ENCODE data around the gene SCN8A. TPM values are rescaled to one million over a fixed set of nuclear protein-coding genes. Genes with fewer than 3 reads are reported as not detected.

Gene SCN8A
- total and polyA plus RNA-seq, 2 experiments from 2014 or later, result 4.6 to 23.9 TPM

DNA sequence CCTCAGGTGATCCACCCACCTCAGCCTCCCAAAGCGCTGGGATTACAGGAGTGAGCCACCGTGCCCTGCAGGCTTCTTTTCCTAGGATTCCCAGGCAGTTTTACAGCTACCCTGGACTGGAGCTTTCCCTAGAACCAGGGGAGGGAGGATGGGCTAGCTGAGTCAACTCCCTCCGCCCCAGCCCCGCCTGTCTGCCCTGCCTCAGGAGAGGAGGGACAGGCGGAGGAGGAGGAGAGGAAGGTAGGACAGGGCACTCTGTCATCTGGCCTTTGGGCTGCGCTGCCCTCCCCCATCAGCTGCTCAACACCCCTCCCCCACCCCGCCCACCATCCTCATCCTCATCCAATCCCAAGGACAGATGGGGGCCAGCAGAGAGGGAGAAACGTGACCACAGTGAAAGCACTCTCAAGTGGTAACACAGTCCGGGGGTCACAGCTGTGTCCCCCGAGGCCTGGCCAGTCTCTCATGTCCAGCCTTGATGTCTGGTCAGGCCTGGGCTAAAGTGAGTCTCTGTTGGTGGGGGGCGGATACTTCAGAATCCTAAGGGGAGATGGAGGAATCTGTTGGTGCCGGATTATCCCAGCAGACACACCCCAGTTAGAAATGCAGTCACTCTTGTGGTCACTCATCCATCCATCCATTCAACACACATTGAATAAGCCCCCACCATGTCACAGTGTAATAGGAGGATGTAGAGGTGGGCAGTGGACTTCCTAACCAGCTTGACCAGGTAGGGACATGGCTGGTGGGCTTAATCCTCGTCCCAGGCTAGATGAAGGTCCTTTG is 245.2 kb downstream of the SCN8A start:
- Histone ChIP-seq H3K79me2 (replicated peaks; ENCODE audit: insufficient read depth) (no peaks in the 10 kb centered on the region), H3K36me3 (ENCODE audit: insufficient read depth) (no peaks in the 10 kb centered on the region), H3K4me1 (ENCODE audit: insufficient read depth) (peaks cover 50% of the 10 kb centered on the region), H3K4me2 (peak overlapping the region; percentile 65), H3F3A (replicated peaks; ENCODE audit: low read depth) (0 out of 2 replicates have a peak, but pooled peaks cover 3% of the 10 kb centered on the region), H4K20me1 (replicated peaks; ENCODE audit: insufficient read depth) (no peaks in the 10 kb centered on the region; the same call in 1 of the 2 replicates), H2AFZ (no peak overlapping the region), H3K4me3 (no peak overlapping the region), H3K27me3 (ENCODE audit: insufficient read depth) (no peaks in the 10 kb centered on the region), H3K27ac (ENCODE audit: low read depth) (no peak overlapping the region), H3K9me2 (ENCODE audit: insufficient read depth) (0 out of 2 replicates have a peak, but pooled peaks cover 3% of the 10 kb centered on the region)
- no peak overlapping the region; the same call in 2 of the 3 replicates for H3K4me3 Mint-ChIP-seq
- DNase-seq (ENCODE audit: low spot score) (peak; percentile 57), ATAC-seq (peak; percentile 67)
- H3K27me3 Mint-ChIP-seq (ENCODE audit: insufficient read depth, low read depth, poor library complexity), result peaks cover 18% of the 10 kb centered on the region
- H3K27ac Mint-ChIP-seq, result no peak overlapping the region
- H3K9me3 Mint-ChIP-seq, result no peaks in the 10 kb centered on the region
- peaks cover 4% of the 10 kb centered on the region; the same call in 1 of the 3 replicates for H3K36me3 Mint-ChIP-seq (ENCODE audit: low read depth)
- peaks cover 67% of the 10 kb centered on the region for H3K4me1 Mint-ChIP-seq
- TF ChIP-seq, protein P1, sequence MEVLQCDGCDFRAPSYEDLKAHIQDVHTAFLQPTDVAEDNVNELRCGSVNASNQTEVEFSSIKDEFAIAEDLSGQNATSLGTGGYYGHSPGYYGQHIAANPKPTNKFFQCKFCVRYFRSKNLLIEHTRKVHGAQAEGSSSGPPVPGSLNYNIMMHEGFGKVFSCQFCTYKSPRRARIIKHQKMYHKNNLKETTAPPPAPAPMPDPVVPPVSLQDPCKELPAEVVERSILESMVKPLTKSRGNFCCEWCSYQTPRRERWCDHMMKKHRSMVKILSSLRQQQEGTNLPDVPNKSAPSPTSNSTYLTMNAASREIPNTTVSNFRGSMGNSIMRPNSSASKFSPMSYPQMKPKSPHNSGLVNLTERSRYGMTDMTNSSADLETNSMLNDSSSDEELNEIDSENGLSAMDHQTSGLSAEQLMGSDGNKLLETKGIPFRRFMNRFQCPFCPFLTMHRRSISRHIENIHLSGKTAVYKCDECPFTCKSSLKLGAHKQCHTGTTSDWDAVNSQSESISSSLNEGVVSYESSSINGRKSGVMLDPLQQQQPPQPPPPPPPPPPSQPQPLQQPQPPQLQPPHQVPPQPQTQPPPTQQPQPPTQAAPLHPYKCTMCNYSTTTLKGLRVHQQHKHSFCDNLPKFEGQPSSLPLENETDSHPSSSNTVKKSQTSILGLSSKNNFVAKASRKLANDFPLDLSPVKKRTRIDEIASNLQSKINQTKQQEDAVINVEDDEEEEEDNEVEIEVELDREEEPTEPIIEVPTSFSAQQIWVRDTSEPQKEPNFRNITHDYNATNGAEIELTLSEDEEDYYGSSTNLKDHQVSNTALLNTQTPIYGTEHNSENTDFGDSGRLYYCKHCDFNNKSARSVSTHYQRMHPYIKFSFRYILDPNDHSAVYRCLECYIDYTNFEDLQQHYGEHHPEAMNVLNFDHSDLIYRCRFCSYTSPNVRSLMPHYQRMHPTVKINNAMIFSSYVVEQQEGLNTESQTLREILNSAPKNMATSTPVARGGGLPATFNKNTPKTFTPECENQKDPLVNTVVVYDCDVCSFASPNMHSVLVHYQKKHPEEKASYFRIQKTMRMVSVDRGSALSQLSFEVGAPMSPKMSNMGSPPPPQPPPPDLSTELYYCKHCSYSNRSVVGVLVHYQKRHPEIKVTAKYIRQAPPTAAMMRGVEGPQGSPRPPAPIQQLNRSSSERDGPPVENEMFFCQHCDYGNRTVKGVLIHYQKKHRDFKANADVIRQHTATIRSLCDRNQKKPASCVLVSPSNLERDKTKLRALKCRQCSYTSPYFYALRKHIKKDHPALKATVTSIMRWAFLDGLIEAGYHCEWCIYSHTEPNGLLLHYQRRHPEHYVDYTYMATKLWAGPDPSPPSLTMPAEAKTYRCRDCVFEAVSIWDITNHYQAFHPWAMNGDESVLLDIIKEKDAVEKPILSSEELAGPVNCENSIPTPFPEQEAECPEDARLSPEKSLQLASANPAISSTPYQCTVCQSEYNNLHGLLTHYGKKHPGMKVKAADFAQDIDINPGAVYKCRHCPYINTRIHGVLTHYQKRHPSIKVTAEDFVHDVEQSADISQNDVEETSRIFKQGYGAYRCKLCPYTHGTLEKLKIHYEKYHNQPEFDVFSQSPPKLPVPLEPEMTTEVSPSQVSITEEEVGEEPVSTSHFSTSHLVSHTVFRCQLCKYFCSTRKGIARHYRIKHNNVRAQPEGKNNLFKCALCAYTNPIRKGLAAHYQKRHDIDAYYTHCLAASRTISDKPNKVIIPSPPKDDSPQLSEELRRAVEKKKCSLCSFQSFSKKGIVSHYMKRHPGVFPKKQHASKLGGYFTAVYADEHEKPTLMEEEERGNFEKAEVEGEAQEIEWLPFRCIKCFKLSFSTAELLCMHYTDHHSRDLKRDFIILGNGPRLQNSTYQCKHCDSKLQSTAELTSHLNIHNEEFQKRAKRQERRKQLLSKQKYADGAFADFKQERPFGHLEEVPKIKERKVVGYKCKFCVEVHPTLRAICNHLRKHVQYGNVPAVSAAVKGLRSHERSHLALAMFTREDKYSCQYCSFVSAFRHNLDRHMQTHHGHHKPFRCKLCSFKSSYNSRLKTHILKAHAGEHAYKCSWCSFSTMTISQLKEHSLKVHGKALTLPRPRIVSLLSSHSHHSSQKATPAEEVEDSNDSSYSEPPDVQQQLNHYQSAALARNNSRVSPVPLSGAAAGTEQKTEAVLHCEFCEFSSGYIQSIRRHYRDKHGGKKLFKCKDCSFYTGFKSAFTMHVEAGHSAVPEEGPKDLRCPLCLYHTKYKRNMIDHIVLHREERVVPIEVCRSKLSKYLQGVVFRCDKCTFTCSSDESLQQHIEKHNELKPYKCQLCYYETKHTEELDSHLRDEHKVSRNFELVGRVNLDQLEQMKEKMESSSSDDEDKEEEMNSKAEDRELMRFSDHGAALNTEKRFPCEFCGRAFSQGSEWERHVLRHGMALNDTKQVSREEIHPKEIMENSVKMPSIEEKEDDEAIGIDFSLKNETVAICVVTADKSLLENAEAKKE (CRISPR knock-in tag; IDR thresholded peaks at IDR 0.05), result no peak
- TF ChIP-seq ZNF331 (CRISPR knock-in tag; IDR thresholded peaks at IDR 0.05; ENCODE audit: low read depth) (no peak), STAT1 (IDR thresholded peaks at IDR 0.05; ENCODE audit: unreplicated experiment) (no peak), NANOG (IDR thresholded peaks at IDR 0.05; ENCODE audit: borderline replicate concordance) (no peak), EZH2 (IDR thresholded peaks at IDR 0.05; ENCODE audit: low read depth, unreplicated experiment) (no peak), ZNF114 (CRISPR knock-in tag; IDR thresholded peaks at IDR 0.05) (no peak)

All from GM23338 (cell line).